Dermis lymphatic vessel endothelial cell (primary cell): ENCODE data around the gene MARVELD1. TPM values are rescaled to one million over a fixed set of nuclear protein-coding genes. Genes with fewer than 3 reads are reported as not detected.

Experiments used
- total RNA-seq: library from RNA; depleted of rRNA; stranded (reverse); fragments of >200 nt; gene quantifications from 2 replicates; pipeline ENCODE4 v1.2.1, GENCODE V29; 2014

Gene MARVELD1
- 6.2 and 7.5 TPM in 2 replicates for total RNA-seq

GRCh38 chr10:97713339-97713825, at the start of gene MARVELD1:
MARVELD1 (plus strand) TSS chr10:97713730; CDS start chr10:97713877, 147 bp downstream.

DNA sequence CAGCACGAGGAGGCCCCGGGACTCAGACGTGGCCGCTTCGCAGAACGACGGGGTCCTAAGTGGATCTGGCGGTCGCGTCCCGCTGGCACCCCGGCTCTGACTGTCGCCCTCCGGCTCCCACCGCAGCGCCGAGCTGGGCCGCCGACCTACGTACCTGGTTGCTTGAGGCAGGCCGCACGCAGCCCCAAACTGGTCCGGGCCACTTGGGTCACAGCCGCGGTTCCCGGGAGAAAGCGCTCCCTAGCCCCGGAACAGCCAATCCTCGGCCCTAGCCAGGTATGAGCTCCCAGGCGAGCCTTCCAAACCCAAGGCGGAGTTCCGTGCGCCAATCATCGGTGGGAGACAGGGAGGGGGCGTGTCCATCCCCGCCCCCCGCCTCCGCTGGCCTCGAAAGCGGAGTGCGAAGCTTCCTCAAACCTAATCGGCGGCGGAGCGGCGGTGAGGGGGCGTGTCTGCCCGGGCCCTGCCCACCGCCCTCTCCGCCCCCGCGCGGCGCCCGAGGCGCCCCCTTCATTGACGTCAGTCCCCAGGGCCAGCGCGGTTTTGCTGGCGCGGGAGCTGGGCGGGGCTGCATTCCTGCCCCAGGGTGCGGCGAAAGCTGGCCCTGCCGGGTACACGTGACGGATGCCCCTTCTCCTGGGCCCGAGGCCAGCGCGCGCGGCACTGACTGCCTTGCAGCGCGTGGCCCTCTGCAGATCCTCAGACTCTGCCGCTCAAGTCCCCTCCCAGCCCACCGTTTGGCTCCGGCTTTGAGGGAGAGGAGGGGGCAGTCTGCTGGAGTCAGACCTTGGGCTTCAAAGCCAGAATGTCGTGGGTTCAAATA, 26.4 kb upstream of the MARVELD1 start, which contains the start of gene AVPI1:
Gene AVPI1 (minus strand): TSS at position 280 of the 823 bp plus-strand sequence. CDS start 7,336 bp downstream, outside the sequence.

DNA sequence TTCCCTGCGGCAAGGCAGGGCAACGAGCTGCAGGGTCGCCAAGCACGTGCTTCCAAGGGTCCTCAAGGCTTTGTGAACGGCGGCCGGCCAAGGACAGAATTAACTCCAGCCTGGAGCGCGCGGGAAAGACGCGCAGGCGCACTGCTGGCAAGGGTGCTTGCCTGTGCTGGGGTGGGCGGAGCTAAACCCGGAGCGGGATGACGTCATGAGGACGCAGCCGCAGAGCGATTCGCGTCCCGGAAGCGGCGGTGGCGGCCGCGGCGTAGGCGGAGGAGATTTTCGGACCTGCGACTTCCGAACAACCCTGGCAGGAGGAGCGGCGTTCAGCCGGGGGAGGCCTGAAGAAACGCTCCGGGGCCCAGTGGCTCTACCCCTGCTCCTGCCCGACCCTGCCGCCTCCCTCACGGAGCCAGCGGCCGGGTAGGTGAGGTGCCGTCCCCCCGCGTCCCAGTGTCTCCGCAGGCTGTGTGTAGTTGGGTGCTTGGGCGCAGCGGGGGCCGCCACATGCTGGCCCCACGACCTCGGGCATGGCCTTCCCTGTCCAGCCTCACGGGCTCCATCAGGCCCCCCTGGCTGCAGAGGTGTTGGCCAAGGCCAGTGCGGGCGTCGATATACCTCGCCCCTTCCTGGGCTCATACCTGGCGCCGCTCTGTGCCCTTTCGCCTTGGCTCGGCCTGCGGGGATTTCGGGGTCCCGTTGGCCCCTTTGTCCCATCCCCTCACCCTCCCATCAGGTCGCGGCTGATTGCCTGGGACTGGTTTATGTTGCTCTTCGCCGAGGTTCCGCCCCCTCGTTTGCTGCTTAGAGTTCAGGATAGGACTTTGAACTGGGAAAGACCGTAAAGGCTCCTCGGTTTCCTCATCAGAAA, 23.6 kb downstream of the MARVELD1 start, which contains the start of gene ZFYVE27:
Gene ZFYVE27 (plus strand): TSS at position 227 of the 868 bp plus-strand sequence. CDS start 1,350 bp downstream, outside the sequence.

Other genes starting within 250 kb of the MARVELD1 start
- gene MMS19, start 215.3 kb upstream of the MARVELD1 start, total RNA-seq, result 50.7 and 55.1 TPM in 2 replicates
- 31.5 and 47.9 TPM in 2 replicates for gene UBTD1, start 214.8 kb upstream of the MARVELD1 start, total RNA-seq
- 0.11 and 0.26 TPM in 2 replicates for gene ANKRD2, start 141.0 kb upstream of the MARVELD1 start, total RNA-seq
- 0.26 and 0.43 TPM in 2 replicates for gene HOGA1, start 129.3 kb upstream of the MARVELD1 start, total RNA-seq
- gene C10orf62, start 124.0 kb upstream of the MARVELD1 start, total RNA-seq, result not detected in 2 replicates
- 2.2 and 2.3 TPM in 2 replicates for gene MORN4, start 80.2 kb upstream of the MARVELD1 start, total RNA-seq
- 9.1 and 9.2 TPM in 2 replicates for gene PI4K2A, start 73.1 kb upstream of the MARVELD1 start, total RNA-seq
- gene AVPI1, start 26.5 kb upstream of the MARVELD1 start, total RNA-seq, result 2.4 and 6.3 TPM in 2 replicates
- 13.1 and 15.7 TPM in 2 replicates for gene ZFYVE27, start 23.4 kb downstream of the MARVELD1 start, total RNA-seq
- gene SFRP5, start 58.3 kb downstream of the MARVELD1 start, total RNA-seq, result not detected in 2 replicates
- gene GOLGA7B, start 136.1 kb downstream of the MARVELD1 start, total RNA-seq, result 0.09 and 0.11 TPM in 2 replicates